Smooth muscle cell (in vitro differentiated cells): ENCODE measurements around the gene HP. TPM values are rescaled to one million over a fixed set of nuclear protein-coding genes. Genes with fewer than 3 reads are reported as not detected.

ENCODE experiments used
- DNase-seq: peaks from one replicate; lab custom pipeline; 2025; ENCODE audit not compliant: unreplicated experiment; lab: John Stamatoyannopoulos, UW
- H2AFZ ChIP-seq: fragments of 200-600 bp; sonication (generic); 2 replicates; pipeline ENCODE4 v1.6.0; 2016; ENCODE audit warnings: antibody characterized with exemption, low read depth, mild to moderate bottlenecking
- H3F3A ChIP-seq: fragments of 200-600 bp; sonication (generic); 2 replicates; pipeline ENCODE4 v1.6.0; 2017; ENCODE audit warnings: antibody characterized with exemption, low read depth
- H3K27ac ChIP-seq: fragments of 200-600 bp; sonication (generic); 2 replicates; pipeline ENCODE4 v1.5.1; 2016; ENCODE audit warnings: low read depth, mild to moderate bottlenecking
- H3K27me3 ChIP-seq: fragments of 200-600 bp; sonication (generic); 2 replicates; pipeline ENCODE4 v1.6.1; 2016; ENCODE audit warnings: low read depth, mild to moderate bottlenecking
- H3K36me3 ChIP-seq: fragments of 200-600 bp; sonication (generic); 2 replicates; pipeline ENCODE4 v1.5.1; 2016; ENCODE audit warnings: low read depth
- H3K4me1 ChIP-seq: fragments of 200-600 bp; sonication (generic); 2 replicates; pipeline ENCODE4 v1.5.1; 2016; ENCODE audit warnings: low read depth
- H3K4me2 ChIP-seq: fragments of 200-600 bp; sonication (generic); 2 replicates; pipeline ENCODE4 v1.6.0; 2016; ENCODE audit warnings: mild to moderate bottlenecking
- H3K4me3 ChIP-seq: fragments of 200-600 bp; sonication (generic); 2 replicates; pipeline ENCODE4 v1.5.1; 2016; ENCODE audit warnings: mild to moderate bottlenecking
- H3K79me2 ChIP-seq: fragments of 200-600 bp; sonication (generic); 2 replicates; pipeline ENCODE4 v1.6.0; 2016; ENCODE audit warnings: low read depth, mild to moderate bottlenecking
- H3K9ac ChIP-seq: fragments of 200-600 bp; sonication (generic); 2 replicates; pipeline ENCODE4 v1.6.0; 2016; ENCODE audit warnings: low read depth
- H3K9me3 ChIP-seq: fragments of 200-600 bp; sonication (generic); replicated peaks from 2 replicates; pipeline ENCODE4 v1.5.1; 2016; ENCODE audit warnings: low read depth
- H4K20me1 ChIP-seq: fragments of 200-600 bp; sonication (generic); 2 replicates; pipeline ENCODE4 v1.6.0; 2016; ENCODE audit warnings: low read depth
- CTCF ChIP-seq: fragments of 200-600 bp; sonication (generic); IDR thresholded peaks from 2 replicates; pipeline ENCODE4 v1.5.1; 2017; ENCODE audit warnings: borderline replicate concordance, mild to moderate bottlenecking, antibody characterized with exemption; ENCODE audit not compliant: insufficient read depth, poor library complexity, severe bottlenecking
- WGBS: methylation state at CpG from one replicate; pipeline ENCODE4 v1.1.7; 2016; ENCODE audit warnings: low lambda C conversion rate; 5-methylcytosine and 5-hydroxymethylcytosine counted together
- polyA plus RNA-seq: library from polyadenylated mRNA; unstranded; fragments of >200 nt; fragmentation: Nextera tagmentation; extraction: Ambion mirVana; gene quantifications from 2 replicates; pipeline ENCODE4 v1.2.1, GENCODE V29; 2016
- total RNA-seq: library from RNA; depleted of rRNA; stranded (reverse); fragments of >200 nt; gene quantifications from 2 replicates; pipeline ENCODE4 v1.2.3, GENCODE V29; 2014

HP gene
- total and polyA plus RNA-seq, 2 experiments from 2014 or later, result 0.33 TPM; not detected in 1

DNA sequence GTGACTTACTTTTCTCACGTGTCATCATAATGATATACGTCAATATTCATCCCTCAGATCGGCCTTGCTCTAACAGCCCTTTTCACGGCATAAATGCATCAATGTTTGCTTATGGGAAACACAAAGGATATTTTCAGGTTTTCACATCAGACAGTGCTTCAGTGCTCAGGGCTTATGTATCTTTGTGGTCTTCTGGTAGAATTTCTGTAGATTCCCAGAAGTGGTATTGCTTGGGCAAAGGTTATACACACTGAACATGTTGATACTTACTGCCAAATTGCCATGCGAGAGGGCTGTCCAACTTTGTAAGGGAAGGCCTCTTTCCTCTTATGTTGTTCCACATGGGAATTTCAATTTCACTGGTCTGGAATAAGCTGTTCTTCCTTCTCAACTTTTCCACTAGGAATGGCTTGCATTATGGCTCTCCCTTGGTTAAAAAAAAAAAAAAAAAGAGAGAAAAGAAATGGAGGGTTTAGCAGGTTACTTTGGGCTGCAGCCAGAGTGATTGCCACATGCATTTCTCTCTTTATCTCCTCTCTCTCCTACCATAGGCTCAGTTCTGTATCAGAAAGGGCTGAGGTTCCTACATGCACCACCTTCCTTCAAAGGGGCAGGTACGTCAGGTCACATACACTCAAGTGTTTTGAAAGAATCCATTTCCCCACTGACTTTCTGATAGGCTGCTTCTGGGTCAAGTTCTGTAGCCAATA is 26.5 kb upstream of the HP start:
- Histone ChIP-seq H3K27me3 (no peaks in the 10 kb centered on the region), H3K27ac (no peak overlapping the region)

GRCh38 chr16:72029567-72030271 is 24.6 kb upstream of the HP start:
- H3K9ac ChIP-seq, result no peak overlapping the region
- no peak overlapping the region for H3K4me3 ChIP-seq
- no peaks in the 10 kb centered on the region for H4K20me1 ChIP-seq
- TF ChIP-seq CTCF, result no peak
- H2AFZ ChIP-seq, result no peak overlapping the region
- no peaks in the 10 kb centered on the region for H3K9me3 ChIP-seq
- H3K36me3 ChIP-seq, result no peaks in the 10 kb centered on the region
- no peaks in the 10 kb centered on the region for H3F3A ChIP-seq
- H3K4me1 ChIP-seq, result no peaks in the 10 kb centered on the region
- no peak overlapping the region for H3K27ac ChIP-seq
- H3K79me2 ChIP-seq, result no peaks in the 10 kb centered on the region
- no peak for DNase-seq
- no peaks in the 10 kb centered on the region for H3K27me3 ChIP-seq
- H3K4me2 ChIP-seq, result no peak overlapping the region
- WGBS, result 91% methylated on average over 7 of the region's 7 CpGs

More for the DNA sequence above, 26.5 kb upstream of the HP start:
- DNase-seq, result no peak
- Histone ChIP-seq H3K4me1 (no peaks in the 10 kb centered on the region), H3K79me2 (no peaks in the 10 kb centered on the region), H3K4me2 (no peak overlapping the region), H2AFZ (no peak overlapping the region), H3K9ac (no peak overlapping the region), H3F3A (no peaks in the 10 kb centered on the region), H4K20me1 (no peaks in the 10 kb centered on the region), H3K9me3 (no peaks in the 10 kb centered on the region), H3K4me3 (no peak overlapping the region), H3K36me3 (no peaks in the 10 kb centered on the region)
- WGBS, result 97% methylated on average over 6 of the region's 6 CpGs
- TF ChIP-seq CTCF, result no peak

DNA sequence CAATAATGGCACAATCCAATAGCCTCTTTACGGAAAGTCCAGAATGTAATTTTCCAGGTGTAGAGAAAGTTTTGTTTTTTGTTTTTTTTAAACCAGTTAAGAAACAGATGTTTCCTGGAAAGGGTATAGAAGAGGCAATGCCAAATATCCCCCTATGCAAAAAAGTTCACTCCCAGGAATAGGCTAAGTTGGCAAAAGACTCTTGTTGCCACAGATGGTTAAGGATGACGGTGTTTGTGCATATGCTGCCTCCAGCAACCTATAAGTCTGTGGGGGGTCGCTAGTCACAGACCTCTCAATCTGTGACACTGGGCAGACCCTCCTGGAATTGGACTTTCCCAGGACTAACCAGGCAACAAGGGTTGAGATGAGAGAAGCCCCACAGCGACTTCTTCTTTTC is 20.9 kb upstream of the HP start:
- Histone ChIP-seq H3K4me2 (no peak overlapping the region), H3K9ac (no peak overlapping the region), H3K27ac (no peak overlapping the region), H3K27me3 (no peaks in the 10 kb centered on the region), H4K20me1 (no peaks in the 10 kb centered on the region), H2AFZ (no peak overlapping the region), H3K9me3 (no peaks in the 10 kb centered on the region), H3K79me2 (no peaks in the 10 kb centered on the region), H3K4me1 (no peaks in the 10 kb centered on the region), H3F3A (no peaks in the 10 kb centered on the region), H3K4me3 (no peak overlapping the region), H3K36me3 (no peaks in the 10 kb centered on the region)
- no peak for DNase-seq
- no peak for TF ChIP-seq CTCF
- WGBS, result 94% methylated on average over 4 of the region's 4 CpGs
